Activated CD4-positive, alpha-beta T cell treated with anti-CD3 and anti-CD28 coated beads, Interleukin-2, amount 10 ng/mL, durations not matched to agents 7 days and 5 days (primary cell): ENCODE results near the gene MUSK. TPM values are rescaled to one million over a fixed set of nuclear protein-coding genes. Genes with fewer than 3 reads are reported as not detected.
"Not testable (repeated sequence)": the region's sequence is repeated elsewhere in the genome, so short reads cannot be mapped to it uniquely, and the experiment has no call there.

ENCODE experiments used
- CTCF ChIA-PET: fragments of 350-600 bp; sonication (Branson Sonifier 250); formaldehyde crosslinking; loops from one replicate; lab custom pipeline; 2021; ENCODE audit warnings: antibody characterized with exemption; lab: Charles Lee
- POLR2A ChIA-PET: fragments of 350-600 bp; sonication (Branson Sonifier 250); formaldehyde crosslinking; loops from one replicate; lab custom pipeline; 2021; ENCODE audit warnings: antibody characterized with exemption; lab: Charles Lee
- DNase-seq: peaks from one replicate; pipeline ENCODE4 v3.0.0-alpha.2; 2020
- H3K27ac Mint-ChIP-seq: one replicate; pipeline ENCODE4 v1.8.0; 2021; ENCODE audit warnings: mild to moderate bottlenecking, moderate library complexity, mixed read lengths
- H3K27me3 Mint-ChIP-seq: one replicate; pipeline ENCODE4 v1.8.0; 2021; ENCODE audit warnings: mixed read lengths
- H3K36me3 Mint-ChIP-seq: one replicate; pipeline ENCODE4 v1.8.0; 2021; ENCODE audit warnings: low read depth, mixed read lengths
- H3K4me1 Mint-ChIP-seq: one replicate; pipeline ENCODE4 v1.8.0; 2021; ENCODE audit warnings: mixed read lengths
- H3K4me3 Mint-ChIP-seq: one replicate; pipeline ENCODE4 v1.8.0; 2021; ENCODE audit warnings: mild to moderate bottlenecking, moderate library complexity, mixed read lengths
- H3K9me3 Mint-ChIP-seq: one replicate; pipeline ENCODE4 v1.8.0; 2021; ENCODE audit warnings: mixed read lengths
- total RNA-seq, 2 experiments: library from RNA; stranded (reverse); gene quantifications; one replicate each; pipeline ENCODE4 v1.2.3, GENCODE V29; 2021

The MUSK gene
- total RNA-seq, 2 experiments from 2014 or later, result not detected

GRCh38 chr9:110777876-110778215 is 109.3 kb downstream of the MUSK start:
- Mint-ChIP-seq H3K27me3 (peaks cover 1% of the 10 kb centered on the region), H3K9me3 (no peaks in the 10 kb centered on the region), H3K4me3 (no peak overlapping the region), H3K27ac (no peak overlapping the region), H3K36me3 (no peaks in the 10 kb centered on the region), H3K4me1 (no peaks in the 10 kb centered on the region)
- no peak for DNase-seq
- CTCF ChIA-PET, result no interaction called here
- POLR2A ChIA-PET, result no interaction called here

- CTCF ChIA-PET, result no interaction called here
- no peak for DNase-seq
- H3K4me3 Mint-ChIP-seq, result no peak overlapping the region
- no peaks in the 10 kb centered on the region for H3K4me1 Mint-ChIP-seq
- H3K27ac Mint-ChIP-seq, result no peak overlapping the region
- POLR2A ChIA-PET, result no interaction called here
- H3K9me3 Mint-ChIP-seq, result no peaks in the 10 kb centered on the region
- peaks cover 1% of the 10 kb centered on the region for H3K27me3 Mint-ChIP-seq
- no peaks in the 10 kb centered on the region for H3K36me3 Mint-ChIP-seq
Observed at GRCh38 chr9:110782701-110783100, 114.1 kb downstream of the MUSK start.

DNA sequence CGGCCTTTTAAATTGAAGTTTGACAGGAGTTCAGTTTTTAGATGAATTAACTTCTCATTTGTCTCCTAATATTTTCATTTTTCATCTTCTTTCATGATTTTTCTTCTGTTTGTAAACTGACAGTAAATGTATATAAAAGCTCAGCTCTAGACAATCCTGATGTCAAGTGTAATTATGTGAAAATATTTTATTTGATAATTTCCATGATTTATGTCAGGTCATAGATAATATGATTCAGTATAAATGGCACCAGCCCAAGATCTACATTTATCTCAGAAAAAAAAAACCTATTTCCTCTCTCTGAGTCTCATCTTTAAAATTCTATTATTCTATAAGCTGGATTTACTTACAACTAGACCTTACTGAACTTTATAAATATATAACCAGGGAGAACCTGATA is 115.7 kb downstream of the MUSK start:
- Mint-ChIP-seq H3K36me3 (no peaks in the 10 kb centered on the region), H3K4me1 (no peaks in the 10 kb centered on the region), H3K4me3 (no peak overlapping the region), H3K9me3 (no peaks in the 10 kb centered on the region), H3K27me3 (peaks cover 1% of the 10 kb centered on the region), H3K27ac (no peak overlapping the region)
- no peak for DNase-seq
- POLR2A ChIA-PET, result no interaction called here
- CTCF ChIA-PET, result no interaction called here

- CTCF ChIA-PET, result no interaction called here
- no peaks in the 10 kb centered on the region for H3K36me3 Mint-ChIP-seq
- H3K27ac Mint-ChIP-seq, result no peak overlapping the region
Observed at GRCh38 chr9:110785166-110785565, 116.6 kb downstream of the MUSK start.

GRCh38 chr9:110788396-110788795 is 119.8 kb downstream of the MUSK start:
- H3K4me3 Mint-ChIP-seq, POLR2A ChIA-PET, H3K36me3 Mint-ChIP-seq, H3K27ac Mint-ChIP-seq, DNase-seq, H3K4me1 Mint-ChIP-seq, H3K27me3 Mint-ChIP-seq, H3K9me3 Mint-ChIP-seq, CTCF ChIA-PET: not testable (repeated sequence)

More at GRCh38 chr9:110785166-110785565, 116.6 kb downstream of the MUSK start:
- POLR2A ChIA-PET, result no interaction called here
- Mint-ChIP-seq H3K4me1 (no peaks in the 10 kb centered on the region), H3K4me3 (no peak overlapping the region), H3K9me3 (no peaks in the 10 kb centered on the region), H3K27me3 (no peaks in the 10 kb centered on the region)
- no peak for DNase-seq

- ChIA-PET POLR2A (no interaction called here), CTCF (no interaction called here)
- DNase-seq, result no peak
- Mint-ChIP-seq H3K27ac (no peak overlapping the region), H3K9me3 (no peaks in the 10 kb centered on the region), H3K4me3 (no peak overlapping the region), H3K36me3 (no peaks in the 10 kb centered on the region), H3K4me1 (no peaks in the 10 kb centered on the region), H3K27me3 (no peaks in the 10 kb centered on the region)
Observed at GRCh38 chr9:110788871-110789270, 120.3 kb downstream of the MUSK start.

DNA sequence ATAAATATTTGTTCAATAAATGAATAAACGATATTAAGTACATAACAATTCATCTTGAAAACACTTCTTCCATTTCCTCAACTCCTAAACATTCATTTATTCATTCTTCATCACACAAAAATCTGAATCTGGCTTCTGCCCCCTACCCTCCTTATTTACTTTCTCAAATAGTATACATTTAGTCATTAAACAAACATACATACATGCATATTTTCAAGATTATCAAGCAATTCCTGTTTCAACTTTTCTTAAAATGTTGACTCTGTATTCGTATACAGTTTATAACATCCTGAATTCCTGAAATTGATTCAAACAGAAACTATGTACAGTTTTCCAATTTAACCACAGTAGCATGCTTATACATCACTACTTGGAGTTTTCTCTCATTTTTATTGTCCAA is 129.0 kb downstream of the MUSK start:
- POLR2A ChIA-PET, result no interaction called here
- no peaks in the 10 kb centered on the region for H3K27me3 Mint-ChIP-seq
- H3K4me1 Mint-ChIP-seq, result no peaks in the 10 kb centered on the region
- CTCF ChIA-PET, result no interaction called here
- no peaks in the 10 kb centered on the region for H3K36me3 Mint-ChIP-seq
- H3K4me3 Mint-ChIP-seq, result no peak overlapping the region
- DNase-seq, result no peak
- H3K27ac Mint-ChIP-seq, result no peak overlapping the region
- no peaks in the 10 kb centered on the region for H3K9me3 Mint-ChIP-seq

GRCh38 chr9:110799396-110799795 is 130.8 kb downstream of the MUSK start:
- no peaks in the 10 kb centered on the region for H3K9me3 Mint-ChIP-seq
- DNase-seq, result no peak
- no peak overlapping the region for H3K27ac Mint-ChIP-seq
- no peaks in the 10 kb centered on the region for H3K27me3 Mint-ChIP-seq
- no peaks in the 10 kb centered on the region for H3K4me1 Mint-ChIP-seq
- H3K4me3 Mint-ChIP-seq, result no peak overlapping the region
- no peaks in the 10 kb centered on the region for H3K36me3 Mint-ChIP-seq
- ChIA-PET CTCF (no interaction called here), POLR2A (no interaction called here)

- no peaks in the 10 kb centered on the region for H3K36me3 Mint-ChIP-seq
- CTCF ChIA-PET, result no interaction called here
- DNase-seq, result no peak
- POLR2A ChIA-PET, result no interaction called here
- no peak overlapping the region for H3K4me3 Mint-ChIP-seq
- no peaks in the 10 kb centered on the region for H3K4me1 Mint-ChIP-seq
- no peak overlapping the region for H3K27ac Mint-ChIP-seq
- no peaks in the 10 kb centered on the region for H3K27me3 Mint-ChIP-seq
- no peaks in the 10 kb centered on the region for H3K9me3 Mint-ChIP-seq
Observed at GRCh38 chr9:110801426-110801825, 132.8 kb downstream of the MUSK start.

GRCh38 chr9:110802416-110803035 is 133.9 kb downstream of the MUSK start:
- no peaks in the 10 kb centered on the region for H3K9me3 Mint-ChIP-seq
- no peaks in the 10 kb centered on the region for H3K27me3 Mint-ChIP-seq
- no peaks in the 10 kb centered on the region for H3K4me1 Mint-ChIP-seq
- no peak overlapping the region for H3K4me3 Mint-ChIP-seq
- CTCF ChIA-PET, result no interaction called here
- POLR2A ChIA-PET, result no interaction called here
- H3K27ac Mint-ChIP-seq, result no peak overlapping the region
- no peak for DNase-seq
- H3K36me3 Mint-ChIP-seq, result no peaks in the 10 kb centered on the region

- no peak overlapping the region for H3K27ac Mint-ChIP-seq
- H3K4me3 Mint-ChIP-seq, result no peak overlapping the region
- POLR2A ChIA-PET, result no interaction called here
- CTCF ChIA-PET, result no interaction called here
- H3K36me3 Mint-ChIP-seq, result no peaks in the 10 kb centered on the region
- H3K27me3 Mint-ChIP-seq, result no peaks in the 10 kb centered on the region
- no peak for DNase-seq
- H3K9me3 Mint-ChIP-seq, result no peaks in the 10 kb centered on the region
- H3K4me1 Mint-ChIP-seq, result no peaks in the 10 kb centered on the region
Observed at GRCh38 chr9:110807956-110808598, 139.5 kb downstream of the MUSK start.

GRCh38 chr9:110808599-110808980 is 140.0 kb downstream of the MUSK start:
- Mint-ChIP-seq H3K36me3 (no peaks in the 10 kb centered on the region), H3K4me1 (no peaks in the 10 kb centered on the region), H3K9me3 (no peaks in the 10 kb centered on the region), H3K27me3 (no peaks in the 10 kb centered on the region), H3K4me3 (no peak overlapping the region), H3K27ac (no peak overlapping the region)
- no peak for DNase-seq
- CTCF ChIA-PET, result interaction anchor here (0.6 kb wide), 1 partner anchor 37 kb away, joined by 3 read pairs; no protein-coding TSS in a partner anchor
- POLR2A ChIA-PET, result no interaction called here

- Mint-ChIP-seq H3K9me3 (no peaks in the 10 kb centered on the region), H3K36me3 (no peaks in the 10 kb centered on the region), H3K4me3 (no peak overlapping the region), H3K4me1 (no peaks in the 10 kb centered on the region), H3K27ac (no peak overlapping the region), H3K27me3 (no peaks in the 10 kb centered on the region)
- ChIA-PET POLR2A (no interaction called here), CTCF (interaction anchor here (0.6 kb wide), 1 partner anchor 37 kb away, joined by 3 read pairs; no protein-coding TSS in a partner anchor)
- no peak for DNase-seq
Observed at GRCh38 chr9:110809038-110809595, 140.5 kb downstream of the MUSK start.
